ENCODE data around the gene COMMD10.
"Not testable (repeated sequence)": the region's sequence is repeated elsewhere in the genome, so short reads cannot be mapped to it uniquely, and the experiment has no call there.

The COMMD10 gene

GRCh38 chr5:116098998-116099397, 14.2 kb downstream of the COMMD10 start:
- no peak for DNase-seq

- not testable (repeated sequence) for DNase-seq
These were observed 20.1 kb downstream of the COMMD10 start for GRCh38 chr5:116104941-116105340.

- DNase-seq: no peak
These were observed 30.3 kb downstream of the COMMD10 start for GRCh38 chr5:116115163-116115562.

- DNase-seq: no peak
These were observed 45.6 kb downstream of the COMMD10 start for GRCh38 chr5:116130471-116130870.

GRCh38 chr5:116130976-116131375, 46.2 kb downstream of the COMMD10 start:
- DNase-seq: no peak

GRCh38 chr5:116133281-116133680, 48.5 kb downstream of the COMMD10 start:
- no peak for DNase-seq

GRCh38 chr5:116135344-116135743, 50.5 kb downstream of the COMMD10 start:
- DNase-seq: no peak

- DNase-seq: no peak
These were observed 52.9 kb downstream of the COMMD10 start for GRCh38 chr5:116137544-116138378.

- DNase-seq: no peak
These were observed 57.7 kb downstream of the COMMD10 start for GRCh38 chr5:116142495-116142894.

GRCh38 chr5:116144103-116144502, 59.3 kb downstream of the COMMD10 start:
- no peak for DNase-seq

- DNase-seq: no peak
These were observed 60.2 kb downstream of the COMMD10 start for GRCh38 chr5:116144991-116145390.

- peak; percentile 4 for DNase-seq
These were observed 60.6 kb downstream of the COMMD10 start for GRCh38 chr5:116145416-116145815.

GRCh38 chr5:116152169-116152568, 67.3 kb downstream of the COMMD10 start:
- DNase-seq: no peak

- no peak for DNase-seq
These were observed 68.9 kb downstream of the COMMD10 start for GRCh38 chr5:116153687-116154174.

- no peak for DNase-seq
These were observed 69.4 kb downstream of the COMMD10 start for GRCh38 chr5:116154252-116154651.

- DNase-seq: no peak
These were observed 70.1 kb downstream of the COMMD10 start for GRCh38 chr5:116154931-116155330.

GRCh38 chr5:116157902-116158301, 73.1 kb downstream of the COMMD10 start:
- DNase-seq: no peak

GRCh38 chr5:116159006-116159405, 74.2 kb downstream of the COMMD10 start:
- no peak for DNase-seq

- no peak for DNase-seq
These were observed 89.3 kb downstream of the COMMD10 start for GRCh38 chr5:116174111-116174510.

- no peak for DNase-seq
These were observed 91.3 kb downstream of the COMMD10 start for GRCh38 chr5:116176121-116176520.

- no peak for DNase-seq
These were observed 94.1 kb downstream of the COMMD10 start for GRCh38 chr5:116178925-116179324.

- DNase-seq: no peak
These were observed 124.3 kb downstream of the COMMD10 start for GRCh38 chr5:116209166-116209565.

GRCh38 chr5:116212225-116212624, 127.4 kb downstream of the COMMD10 start:
- no peak for DNase-seq

GRCh38 chr5:116216246-116216645, 131.4 kb downstream of the COMMD10 start:
- no peak for DNase-seq

All from CD4-positive, alpha-beta T cell treated with Interleukin-17A for 4 hours (primary cell).